ENCODE data around the gene LKAAEAR1. TPM values are rescaled to one million over a fixed set of nuclear protein-coding genes. Genes with fewer than 3 reads are reported as not detected.

LKAAEAR1 gene
- total RNA-seq, 5 donors from 2014 or later (not counting 1 experiment from before 2014, with no cell fraction given): 0.30 to 0.86 (median 0.35) TPM; not detected in 2

DNA sequence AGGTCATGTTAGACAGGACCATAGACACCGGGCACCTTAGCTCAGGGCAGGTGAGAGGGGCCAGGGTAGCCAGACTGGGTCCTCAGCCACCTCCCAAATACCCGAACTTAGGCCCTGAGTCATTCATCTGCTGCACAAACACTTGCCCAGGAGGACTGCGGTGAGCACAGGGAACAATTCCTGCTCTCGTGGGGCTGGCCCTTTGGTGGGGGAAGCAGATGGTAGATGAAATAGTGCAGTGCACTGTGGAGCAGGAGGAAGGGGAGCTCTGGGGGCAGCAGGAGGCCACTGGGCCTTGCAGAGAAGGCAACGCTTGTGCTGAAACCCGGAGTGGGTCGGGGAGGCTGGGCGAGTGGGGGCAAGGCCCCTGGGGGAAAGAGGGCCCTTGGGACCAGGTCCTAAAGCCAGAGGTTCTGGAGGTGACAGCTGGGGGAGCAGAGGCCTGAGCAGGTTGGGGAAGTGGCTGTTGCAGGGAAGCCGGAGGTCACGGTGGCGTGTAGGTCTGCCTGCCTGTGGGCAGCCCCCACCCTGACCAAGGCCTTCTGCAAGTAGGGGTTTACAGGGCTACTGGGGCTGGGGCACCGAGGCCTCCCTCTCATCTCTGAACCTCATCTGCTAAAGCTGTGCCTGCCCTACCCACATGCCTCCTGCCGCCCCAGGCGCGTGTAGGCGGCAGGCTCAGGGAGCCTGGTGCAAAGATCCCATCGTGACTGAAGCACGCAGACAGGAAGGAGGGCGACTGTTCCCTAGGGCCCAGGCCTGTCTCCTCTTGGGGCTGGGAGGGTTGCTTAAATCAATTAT is 27.8 kb upstream of the LKAAEAR1 start:
- ATAC-seq (replicated peaks in 1 of 4) (no peak), DNase-seq (peak in 1 of 35 experiments; percentile 20)
- H3K4me1 ChIP-seq (ENCODE audit: control insufficient read depth in 1 of 2, extremely low read depth in 1 of 2, insufficient read depth in 2 of 2, low read length in 2 of 2): peaks cover 0 to 8% of the 10 kb centered on the region in 2 experiments
- no peak overlapping the region for H3K27ac Mint-ChIP-seq
- ChIA-PET POLR2A (no interaction called here), CTCF (no interaction called here)
- H3K27me3 Mint-ChIP-seq: peaks cover 0 to 1% of the 10 kb centered on the region in 2 donors
- H3K36me3 Mint-ChIP-seq: no peaks in the 10 kb centered on the region
- peaks cover 0 to 13% of the 10 kb centered on the region in 2 experiments for H3K27me3 ChIP-seq (replicated peaks in 1 of 2; ENCODE audit: control insufficient read depth in 2 of 2, extremely low read depth in 1 of 2, insufficient read depth in 2 of 2, low read length in 1 of 2)
- no peak overlapping the region for H3K4me3 Mint-ChIP-seq
- 54% methylated on average over 12 of the region's 19 CpGs for WGBS (ENCODE audit: insufficient coverage)
- H3K36me3 ChIP-seq (ENCODE audit: control insufficient read depth in 2 of 2, extremely low read depth in 1 of 2, insufficient read depth in 1 of 2, low read length in 1 of 2): no peaks in the 10 kb centered on the region
- H3K27ac ChIP-seq (ENCODE audit: low read length): no peak overlapping the region
- H3K4me1 Mint-ChIP-seq: peaks cover 6 to 10% (median 6%) of the 10 kb centered on the region in 3 donors
- no peaks in the 10 kb centered on the region for H3K9me3 Mint-ChIP-seq
- no peak overlapping the region for H3K4me3 ChIP-seq (ENCODE audit: control insufficient read depth in 1 of 2, extremely low read depth in 1 of 2, low read length in 1 of 2)
- no peaks in the 10 kb centered on the region for H3K9me3 ChIP-seq

DNA sequence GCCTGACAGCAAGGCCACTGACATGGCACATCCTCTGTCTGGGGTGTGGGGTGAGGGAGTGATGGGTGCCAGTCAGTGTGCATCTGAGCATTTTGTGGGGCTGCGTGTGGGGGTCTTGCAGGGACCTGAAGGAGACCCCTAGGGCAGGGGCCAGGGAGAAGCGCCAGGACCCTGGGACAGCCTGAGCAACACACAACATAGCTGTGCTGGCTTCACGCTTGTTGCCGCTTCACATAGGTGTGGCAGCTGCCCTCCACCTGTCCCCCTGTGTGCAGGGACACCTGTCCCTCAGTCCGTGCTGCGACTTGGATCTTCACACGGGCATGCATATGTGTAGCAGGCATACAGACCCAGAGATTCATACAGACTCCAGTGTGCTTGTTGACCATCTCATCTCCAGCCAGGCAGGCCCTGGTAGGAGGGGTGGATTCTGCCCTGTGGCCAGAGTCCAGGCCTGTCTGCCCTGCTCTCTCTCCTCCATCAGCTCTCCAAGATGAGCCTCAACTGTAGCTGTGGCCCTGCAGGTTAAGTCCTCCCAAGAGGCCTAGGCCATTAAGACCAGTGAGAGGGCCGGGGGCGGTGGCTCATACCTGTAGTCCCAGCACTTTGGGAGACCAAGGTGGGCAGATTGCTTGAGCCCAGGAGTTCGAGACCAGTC is 26.3 kb upstream of the LKAAEAR1 start:
- Mint-ChIP-seq H3K4me1 (peaks cover 6 to 13% (median 12%) of the 10 kb centered on the region in 3 donors), H3K27me3 (no peaks in the 10 kb centered on the region), H3K4me3 (no peak overlapping the region), H3K27ac (no peak overlapping the region), H3K36me3 (no peaks in the 10 kb centered on the region), H3K9me3 (no peaks in the 10 kb centered on the region)
- ChIA-PET POLR2A (no interaction called here), CTCF (no interaction called here)
- no peak for ATAC-seq (replicated peaks in 1 of 4)
- Histone ChIP-seq H3K9me3 (no peaks in the 10 kb centered on the region), H3K36me3 (ENCODE audit: control insufficient read depth in 2 of 2, extremely low read depth in 1 of 2, insufficient read depth in 1 of 2, low read length in 1 of 2) (no peaks in the 10 kb centered on the region), H3K4me1 (ENCODE audit: control insufficient read depth in 1 of 2, extremely low read depth in 1 of 2, insufficient read depth in 2 of 2, low read length in 2 of 2) (peaks cover 0 to 9% of the 10 kb centered on the region in 2 experiments), H3K27ac (ENCODE audit: low read length) (no peak overlapping the region), H3K27me3 (replicated peaks in 1 of 2; ENCODE audit: control insufficient read depth in 2 of 2, extremely low read depth in 1 of 2, insufficient read depth in 2 of 2, low read length in 1 of 2) (peaks cover 0 to 15% of the 10 kb centered on the region in 2 experiments), H3K4me3 (ENCODE audit: control insufficient read depth in 1 of 2, extremely low read depth in 1 of 2, low read length in 1 of 2) (no peak overlapping the region)
- peak in 1 of 35 experiments; percentile 22 for DNase-seq
- 91% methylated on average over 9 of the region's 10 CpGs for WGBS (ENCODE audit: insufficient coverage)

DNA sequence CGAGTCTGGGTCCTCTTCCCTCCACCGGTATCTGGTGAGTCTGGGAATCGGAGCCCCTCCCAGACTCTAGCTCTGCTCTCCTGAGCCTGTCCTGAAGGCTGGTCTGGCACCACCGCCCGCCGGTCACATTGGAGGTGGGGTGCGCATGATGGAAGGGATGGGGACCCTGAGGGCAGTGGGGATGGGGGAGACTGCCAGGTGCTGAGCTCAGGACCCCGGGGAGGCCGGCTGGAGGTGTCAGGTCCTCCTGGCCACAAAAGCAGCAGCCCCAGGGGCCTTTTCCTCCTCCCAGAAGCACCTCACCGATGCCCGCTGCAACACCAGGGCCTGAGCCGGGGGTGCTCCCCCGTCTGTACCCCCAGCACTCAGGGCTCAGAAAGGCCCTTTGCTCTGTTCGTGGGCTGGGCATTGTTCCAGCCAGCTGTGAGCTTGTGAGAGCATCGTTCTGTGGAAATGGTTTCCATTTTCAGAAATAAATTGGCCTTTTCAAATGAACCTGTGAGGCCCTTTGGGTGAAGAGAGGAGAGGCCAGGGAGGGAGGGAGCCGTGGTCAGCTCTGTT is 25.7 kb upstream of the LKAAEAR1 start:
- ChIA-PET CTCF (no interaction called here), POLR2A (no interaction called here)
- H3K4me3 ChIP-seq (ENCODE audit: control insufficient read depth in 1 of 2, extremely low read depth in 1 of 2, low read length in 1 of 2): no peak overlapping the region
- Mint-ChIP-seq H3K27me3 (no peaks in the 10 kb centered on the region), H3K36me3 (no peaks in the 10 kb centered on the region), H3K9me3 (no peaks in the 10 kb centered on the region), H3K4me1 (peaks cover 6 to 13% (median 12%) of the 10 kb centered on the region in 3 donors), H3K4me3 (no peak overlapping the region), H3K27ac (no peak overlapping the region)
- no peak overlapping the region for H3K27ac ChIP-seq (ENCODE audit: low read length)
- H3K27me3 ChIP-seq (replicated peaks in 1 of 2; ENCODE audit: control insufficient read depth in 2 of 2, extremely low read depth in 1 of 2, insufficient read depth in 2 of 2, low read length in 1 of 2): peaks cover 0 to 18% of the 10 kb centered on the region in 2 experiments
- no peaks in the 10 kb centered on the region for H3K9me3 ChIP-seq
- no peaks in the 10 kb centered on the region for H3K36me3 ChIP-seq (ENCODE audit: control insufficient read depth in 2 of 2, extremely low read depth in 1 of 2, insufficient read depth in 1 of 2, low read length in 1 of 2)
- peaks cover 0 to 9% of the 10 kb centered on the region in 2 experiments for H3K4me1 ChIP-seq (ENCODE audit: control insufficient read depth in 1 of 2, extremely low read depth in 1 of 2, insufficient read depth in 2 of 2, low read length in 2 of 2)
- ATAC-seq (replicated peaks in 1 of 4): no peak
- 70% methylated on average over 7 of the region's 16 CpGs for WGBS (ENCODE audit: insufficient coverage)
- peak in 1 of 35 experiments; percentile 13 for DNase-seq

DNA sequence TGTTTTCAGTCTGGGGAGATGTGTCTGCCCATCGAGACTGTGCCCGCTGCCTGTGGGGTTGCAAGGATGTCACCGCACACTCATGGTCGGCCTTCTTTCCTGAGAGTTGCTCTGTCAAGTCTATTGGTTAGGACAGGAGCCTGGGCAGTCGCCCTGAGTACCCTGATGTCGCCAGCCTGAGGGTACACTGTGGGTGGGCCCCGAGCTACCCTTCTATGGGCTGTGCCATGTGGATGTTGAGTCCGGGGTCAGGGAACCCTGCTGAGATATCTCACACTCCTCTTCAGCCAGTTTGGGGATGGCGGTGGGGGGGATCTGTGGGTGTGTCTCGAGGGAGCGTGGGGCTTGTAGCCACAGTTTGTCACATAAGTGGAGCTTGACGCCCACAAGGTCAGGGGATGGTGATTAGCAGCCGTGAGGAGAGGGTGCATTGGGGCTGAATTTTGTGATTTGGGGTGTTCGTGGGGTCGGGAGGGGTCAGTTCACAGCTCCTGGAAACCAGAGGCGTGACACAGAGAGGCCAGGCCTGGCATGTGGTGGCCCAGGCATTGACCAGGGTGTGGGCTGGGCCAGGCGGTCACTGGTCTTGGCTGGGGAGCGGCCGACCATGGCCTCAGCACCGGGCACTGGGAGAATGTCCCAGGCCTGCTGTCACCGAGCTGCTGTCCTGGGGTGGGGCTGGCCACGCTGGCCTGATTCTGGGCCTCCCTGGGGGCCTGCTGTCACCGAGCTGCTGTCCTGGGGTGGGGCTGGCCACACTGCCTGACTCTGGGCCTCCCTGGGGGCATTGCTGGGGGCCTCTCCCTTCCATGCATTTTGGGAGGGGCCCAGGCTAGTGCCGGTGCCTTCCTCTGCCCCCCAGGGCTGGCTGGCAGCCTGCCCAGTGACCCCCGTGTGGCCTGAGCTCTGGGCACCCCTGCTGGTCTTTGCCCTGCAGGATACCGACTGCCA is 24.8 kb upstream of the LKAAEAR1 start:
- Histone ChIP-seq H3K36me3 (ENCODE audit: control insufficient read depth in 2 of 2, extremely low read depth in 1 of 2, insufficient read depth in 1 of 2, low read length in 1 of 2) (no peaks in the 10 kb centered on the region), H3K27me3 (replicated peaks in 1 of 2; ENCODE audit: control insufficient read depth in 2 of 2, extremely low read depth in 1 of 2, insufficient read depth in 2 of 2, low read length in 1 of 2) (peaks cover 0 to 25% of the 10 kb centered on the region in 2 experiments), H3K27ac (ENCODE audit: low read length) (no peak overlapping the region), H3K4me1 (ENCODE audit: control insufficient read depth in 1 of 2, extremely low read depth in 1 of 2, insufficient read depth in 2 of 2, low read length in 2 of 2) (peaks cover 0 to 9% of the 10 kb centered on the region in 2 experiments), H3K9me3 (no peaks in the 10 kb centered on the region), H3K4me3 (ENCODE audit: control insufficient read depth in 1 of 2, extremely low read depth in 1 of 2, low read length in 1 of 2) (no peak overlapping the region)
- Mint-ChIP-seq H3K4me1 (peaks cover 6 to 13% (median 12%) of the 10 kb centered on the region in 3 donors), H3K4me3 (no peak overlapping the region), H3K9me3 (no peaks in the 10 kb centered on the region), H3K36me3 (no peaks in the 10 kb centered on the region), H3K27me3 (no peaks in the 10 kb centered on the region), H3K27ac (no peak overlapping the region)
- ChIA-PET CTCF (interaction anchor here in 1 of 2 donors (0.5 kb wide), 1 partner anchor 484 kb away, joined by 3 read pairs; no protein-coding TSS in a partner anchor), POLR2A (no interaction called here)
- ATAC-seq (replicated peaks in 1 of 4) (no peak), DNase-seq (peak in 2 of 35 experiments; percentile 0 to 15)
- 75% methylated on average over 20 of the region's 26 CpGs for WGBS (ENCODE audit: insufficient coverage)

DNA sequence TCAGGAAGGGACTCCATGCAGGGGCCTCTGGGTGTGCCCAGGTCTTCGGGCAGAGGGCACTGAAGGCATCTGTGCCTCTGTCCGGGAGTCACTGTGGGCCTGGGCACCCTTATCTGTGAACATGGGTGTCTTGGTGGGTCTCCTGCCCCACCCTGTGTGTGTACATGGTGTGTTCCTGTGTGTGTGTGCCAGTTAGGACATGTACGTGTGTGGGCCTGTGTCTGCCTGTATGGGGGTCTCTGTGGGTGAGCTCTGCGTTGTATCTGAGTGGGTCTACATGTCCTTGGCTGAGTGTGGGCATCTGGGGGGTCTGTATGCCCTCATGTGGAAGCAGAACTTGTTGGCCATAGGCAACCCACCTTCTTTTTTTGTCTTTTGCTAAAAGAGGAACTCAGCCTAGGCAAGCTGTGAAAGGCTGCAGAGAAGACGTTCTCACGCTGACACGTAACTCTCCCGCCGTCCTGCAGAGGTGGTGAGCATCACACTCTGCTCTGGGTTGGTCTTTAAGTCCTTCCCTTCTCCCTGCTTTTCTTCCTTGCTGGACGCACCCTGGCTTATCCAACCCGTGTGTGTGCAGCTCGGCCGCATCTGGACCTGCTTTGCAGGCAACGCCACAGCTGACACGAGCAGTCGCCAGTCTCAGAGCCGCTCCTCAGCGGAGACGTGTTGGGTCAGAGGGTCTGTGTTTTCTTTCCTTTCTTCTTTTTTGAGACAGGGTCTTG is 23.7 kb upstream of the LKAAEAR1 start:
- Mint-ChIP-seq H3K36me3 (no peaks in the 10 kb centered on the region), H3K4me1 (peaks cover 6 to 13% (median 13%) of the 10 kb centered on the region in 3 donors), H3K27ac (no peak overlapping the region), H3K27me3 (peaks cover under 1 to 9% of the 10 kb centered on the region in 2 donors), H3K9me3 (no peaks in the 10 kb centered on the region), H3K4me3 (no peak overlapping the region)
- WGBS (ENCODE audit: insufficient coverage): 72% methylated on average over 12 of the region's 19 CpGs
- ChIA-PET POLR2A (no interaction called here), CTCF (no interaction called here)
- no peaks in the 10 kb centered on the region for H3K36me3 ChIP-seq (ENCODE audit: control insufficient read depth in 2 of 2, extremely low read depth in 1 of 2, insufficient read depth in 1 of 2, low read length in 1 of 2)
- peaks cover 0 to 36% of the 10 kb centered on the region in 2 experiments for H3K27me3 ChIP-seq (replicated peaks in 1 of 2; ENCODE audit: control insufficient read depth in 2 of 2, extremely low read depth in 1 of 2, insufficient read depth in 2 of 2, low read length in 1 of 2)
- ATAC-seq (replicated peaks in 1 of 4): peak in 1 of 4 experiments; percentile 8
- H3K9me3 ChIP-seq: no peaks in the 10 kb centered on the region
- no peak overlapping the region for H3K27ac ChIP-seq (ENCODE audit: low read length)
- peaks cover 0 to 11% of the 10 kb centered on the region in 2 experiments for H3K4me1 ChIP-seq (ENCODE audit: control insufficient read depth in 1 of 2, extremely low read depth in 1 of 2, insufficient read depth in 2 of 2, low read length in 2 of 2)
- no peak overlapping the region for H3K4me3 ChIP-seq (ENCODE audit: control insufficient read depth in 1 of 2, extremely low read depth in 1 of 2, low read length in 1 of 2)
- DNase-seq: peak in 2 of 35 experiments; percentile 0 to 8
